ENCODE data around the gene MEST.

- TF ChIP-seq POLR2A (IDR thresholded peaks at IDR 0.05; ENCODE audit: low read length), result no peak
- TF ChIP-seq GATA1 (IDR thresholded peaks at IDR 0.05; ENCODE audit: low read depth, low read length), result no peak
Measured at GRCh38 chr7:130494431-130494858, 2.6 kb downstream of the MEST start.

All from erythroblast (primary cell).